HL-60 (cell line): Measurements from ENCODE around the gene TMSB10.

Source experiments
- GABPA ChIP-seq: IDR thresholded peaks from 2 replicates; pipeline ENCODE4 v1.6.1; 2012; ENCODE audit warnings: low read depth
- POLR2AphosphoS5 ChIP-seq: IDR thresholded peaks from 2 replicates; pipeline ENCODE4 v1.6.1; 2012; ENCODE audit warnings: low read depth
- TF ChIP-seq, protein P1 (sequence below): IDR thresholded peaks from one replicate; pipeline ENCODE4 v1.5.1; 2011; ENCODE audit warnings: low read length, control low read depth, inconsistent platforms; ENCODE audit not compliant: insufficient read depth

DNA sequence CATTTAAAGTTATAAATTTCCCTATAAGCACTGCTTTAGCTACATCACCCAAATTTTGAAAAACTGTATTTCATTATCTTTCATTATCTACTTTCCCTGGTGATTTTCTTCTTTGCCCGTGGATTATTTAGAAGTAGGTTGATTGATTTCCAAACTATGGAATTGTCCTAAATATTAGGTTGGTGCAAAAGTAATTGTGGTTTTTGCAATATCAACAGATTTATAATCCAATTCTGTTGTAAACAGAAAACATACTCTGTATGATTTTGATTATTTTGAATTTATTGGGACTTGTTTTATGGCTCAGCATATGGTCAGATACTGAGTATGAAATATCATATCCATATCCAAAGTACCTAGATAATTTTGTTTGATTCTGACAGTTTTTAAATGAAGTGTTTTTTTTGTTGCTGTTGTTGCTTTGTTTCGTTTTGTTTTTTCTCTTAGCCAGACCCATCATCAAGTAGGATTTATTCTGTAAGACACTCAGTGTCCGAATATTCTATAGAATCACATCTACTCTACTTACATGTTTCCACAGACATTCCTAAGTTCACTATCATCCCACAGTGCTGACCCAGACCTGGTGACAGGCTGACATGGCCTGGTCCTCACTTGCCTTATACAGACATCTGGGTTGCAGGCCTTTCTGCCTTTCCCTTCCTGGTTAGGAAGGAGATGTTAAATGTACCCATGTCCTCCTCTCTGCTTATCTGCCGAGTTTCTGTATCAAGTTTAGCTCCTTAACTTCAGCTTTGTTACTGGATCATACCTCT lies 22.5 kb upstream of the TMSB10 start:
- TF ChIP-seq, protein P1, sequence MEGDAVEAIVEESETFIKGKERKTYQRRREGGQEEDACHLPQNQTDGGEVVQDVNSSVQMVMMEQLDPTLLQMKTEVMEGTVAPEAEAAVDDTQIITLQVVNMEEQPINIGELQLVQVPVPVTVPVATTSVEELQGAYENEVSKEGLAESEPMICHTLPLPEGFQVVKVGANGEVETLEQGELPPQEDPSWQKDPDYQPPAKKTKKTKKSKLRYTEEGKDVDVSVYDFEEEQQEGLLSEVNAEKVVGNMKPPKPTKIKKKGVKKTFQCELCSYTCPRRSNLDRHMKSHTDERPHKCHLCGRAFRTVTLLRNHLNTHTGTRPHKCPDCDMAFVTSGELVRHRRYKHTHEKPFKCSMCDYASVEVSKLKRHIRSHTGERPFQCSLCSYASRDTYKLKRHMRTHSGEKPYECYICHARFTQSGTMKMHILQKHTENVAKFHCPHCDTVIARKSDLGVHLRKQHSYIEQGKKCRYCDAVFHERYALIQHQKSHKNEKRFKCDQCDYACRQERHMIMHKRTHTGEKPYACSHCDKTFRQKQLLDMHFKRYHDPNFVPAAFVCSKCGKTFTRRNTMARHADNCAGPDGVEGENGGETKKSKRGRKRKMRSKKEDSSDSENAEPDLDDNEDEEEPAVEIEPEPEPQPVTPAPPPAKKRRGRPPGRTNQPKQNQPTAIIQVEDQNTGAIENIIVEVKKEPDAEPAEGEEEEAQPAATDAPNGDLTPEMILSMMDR, result no peak
- TF ChIP-seq POLR2AphosphoS5, result no peak
- TF ChIP-seq GABPA, result no peak
